Ovary (tissue), 9 donors: ENCODE measurements around the gene ZNF460. TPM values are rescaled to one million over a fixed set of nuclear protein-coding genes. Genes with fewer than 3 reads are reported as not detected.
"Not testable (repeated sequence)": the region's sequence is repeated elsewhere in the genome, so short reads cannot be mapped to it uniquely, and the experiment has no call there.

Experiments
- DNase-seq, 5 donors: peaks; one replicate each; pipeline ENCODE4 v3.0.0-alpha.2; 2019 to 2020
- H3K27ac ChIP-seq, 2 donors: fragments of 200-600 bp; one replicate each; pipeline versions ENCODE4 v1.5.1 to v1.8.0; 2019 to 2022
- H3K27me3 ChIP-seq: fragments of 200-600 bp; one replicate; pipeline ENCODE4 v1.8.0; 2022
- H3K36me3 ChIP-seq: fragments of 200-600 bp; sonication (generic); one replicate; pipeline ENCODE4 v1.5.1; 2019
- H3K4me1 ChIP-seq: one replicate; pipeline ENCODE4 v1.8.1; 2013; ENCODE audit warnings: mild to moderate bottlenecking, moderate library complexity; ENCODE audit not compliant: insufficient read depth
- H3K4me3 ChIP-seq: fragments of 200-600 bp; sonication (generic); one replicate; pipeline ENCODE4 v1.5.1; 2017
- H3K9me3 ChIP-seq, 2 donors: fragments of 200-600 bp in 1 of 2; sonication (generic) in 1 of 2; one replicate each; pipeline versions ENCODE4 v1.5.1 to v1.8.1; 2013 to 2019; ENCODE audit warnings: mild to moderate bottlenecking in 1 of 2, moderate library complexity in 1 of 2
- EP300 ChIP-seq: sonication (generic); formaldehyde crosslinking; IDR thresholded peaks from one replicate; pipeline ENCODE4 v1.6.1; 2017; ENCODE audit warnings: antibody characterized with exemption
- POLR2A ChIP-seq: fragments of 450-650 bp; IDR thresholded peaks from one replicate; pipeline ENCODE4 v1.6.1; 2017; ENCODE audit warnings: antibody characterized with exemption, mild to moderate bottlenecking, moderate library complexity
- WGBS, 3 donors: extraction: QIAGEN DNeasy Blood & Tissue Kit in 1 of 3; methylation state at CpG; one replicate each; pipeline versions ENCODE4 v1.1.5 to v1.1.7; 2013 to 2017; 5-methylcytosine and 5-hydroxymethylcytosine counted together
- intact Hi-C, 4 donors: fragments of 100-400 bp; cut with DNase I; formaldehyde crosslinking; loops; one replicate each; pipeline versions ENCODE4 v1.11.0 to v1.15.1; 2022 to 2023
- polyA plus RNA-seq, 2 donors: library from polyadenylated mRNA; stranded (reverse); fragments of 200-250 nt in 1 of 2; fragments of 350-450 nt in 1 of 2; fragmentation: Illumina TruSeq in 1 of 2; extraction: RNeasy Lipid Tissue Mini Kit (QIAGEN cat#74804) in 1 of 2; gene quantifications; one replicate each; pipeline ENCODE4 v1.2.3, GENCODE V29; 2013 to 2014
- total RNA-seq, 7 donors: library from RNA; depleted of rRNA in 2 of 7; stranded (reverse); fragments of >200 nt in 2 of 7; fragmentation: NEBNext Ultra II Directional in 3 of 7; extraction: Animal tissue kit (Norgen Biotek cat#: 25700) in 3 of 7; gene quantifications; one replicate each; pipeline versions ENCODE4 v1.1.0 to v1.2.4, GENCODE V29; 2016 to 2023
- TF ChIP-seq, protein P1 (sequence below), 3 donors: fragments of 450-650 bp in 2 of 3; fragments of 200-600 bp in 1 of 3; IDR thresholded peaks; one replicate each; pipeline versions ENCODE4 v1.5.1 to v1.8.0; 2016 to 2022; ENCODE audit warnings: antibody characterized with exemption in 3 of 3, mild to moderate bottlenecking in 1 of 3
- donor health status: DM: no; HTN: no; CAD: no; lungs with moderate emphysema.
- donor health status: DM: no; HTN: no; CAD: no.
- donor health status: Bipolar disorder and iron deficiency.
- donor health status: DM: yes; HTN: yes; CAD: no.
- donor health status: DM: no; HTN: no; CAD: no.
- donor health status: DM: yes; HTN: yes; CAD: no.

Gene ZNF460
- total and polyA plus RNA-seq, 9 donors = 3.0 to 103 (median 61.9) TPM

DNA sequence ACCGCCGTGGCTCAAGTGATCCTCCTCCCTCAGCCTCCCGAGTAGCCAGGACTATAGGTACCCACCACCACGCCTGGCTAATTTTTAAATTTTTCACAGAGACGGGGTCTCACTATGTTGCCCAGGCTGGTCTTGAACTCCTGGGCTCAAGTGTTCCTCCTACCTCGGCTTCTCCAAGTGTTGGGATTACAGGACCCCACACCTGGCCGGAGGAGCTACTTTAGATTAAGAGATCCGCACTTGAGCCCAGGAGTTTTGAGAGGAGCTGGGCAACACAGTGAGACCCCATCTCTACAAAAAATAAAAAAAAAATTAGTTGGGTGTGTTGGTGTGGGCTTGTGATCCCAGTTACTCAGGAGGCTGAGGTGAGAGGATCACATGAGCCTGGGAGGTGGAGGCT lies 9.0 kb upstream of the ZNF460 start:
- Histone ChIP-seq H3K27ac (no peak overlapping the region), H3K4me3 (no peak overlapping the region), H3K36me3 (no peaks in the 10 kb centered on the region), H3K4me1 (no peaks in the 10 kb centered on the region), H3K27me3 (no peaks in the 10 kb centered on the region), H3K9me3 (no peaks in the 10 kb centered on the region)
- WGBS, 3 donors = 95 to 97% (median 96%) methylated on average over 8 of the region's 8 CpGs
- intact Hi-C loops = no loop called here
- no peak for DNase-seq
- TF ChIP-seq, protein P1, sequence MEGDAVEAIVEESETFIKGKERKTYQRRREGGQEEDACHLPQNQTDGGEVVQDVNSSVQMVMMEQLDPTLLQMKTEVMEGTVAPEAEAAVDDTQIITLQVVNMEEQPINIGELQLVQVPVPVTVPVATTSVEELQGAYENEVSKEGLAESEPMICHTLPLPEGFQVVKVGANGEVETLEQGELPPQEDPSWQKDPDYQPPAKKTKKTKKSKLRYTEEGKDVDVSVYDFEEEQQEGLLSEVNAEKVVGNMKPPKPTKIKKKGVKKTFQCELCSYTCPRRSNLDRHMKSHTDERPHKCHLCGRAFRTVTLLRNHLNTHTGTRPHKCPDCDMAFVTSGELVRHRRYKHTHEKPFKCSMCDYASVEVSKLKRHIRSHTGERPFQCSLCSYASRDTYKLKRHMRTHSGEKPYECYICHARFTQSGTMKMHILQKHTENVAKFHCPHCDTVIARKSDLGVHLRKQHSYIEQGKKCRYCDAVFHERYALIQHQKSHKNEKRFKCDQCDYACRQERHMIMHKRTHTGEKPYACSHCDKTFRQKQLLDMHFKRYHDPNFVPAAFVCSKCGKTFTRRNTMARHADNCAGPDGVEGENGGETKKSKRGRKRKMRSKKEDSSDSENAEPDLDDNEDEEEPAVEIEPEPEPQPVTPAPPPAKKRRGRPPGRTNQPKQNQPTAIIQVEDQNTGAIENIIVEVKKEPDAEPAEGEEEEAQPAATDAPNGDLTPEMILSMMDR (IDR thresholded peaks at IDR 0.05) = no peak
- TF ChIP-seq EP300 = no peak
- no peak for TF ChIP-seq POLR2A

DNA sequence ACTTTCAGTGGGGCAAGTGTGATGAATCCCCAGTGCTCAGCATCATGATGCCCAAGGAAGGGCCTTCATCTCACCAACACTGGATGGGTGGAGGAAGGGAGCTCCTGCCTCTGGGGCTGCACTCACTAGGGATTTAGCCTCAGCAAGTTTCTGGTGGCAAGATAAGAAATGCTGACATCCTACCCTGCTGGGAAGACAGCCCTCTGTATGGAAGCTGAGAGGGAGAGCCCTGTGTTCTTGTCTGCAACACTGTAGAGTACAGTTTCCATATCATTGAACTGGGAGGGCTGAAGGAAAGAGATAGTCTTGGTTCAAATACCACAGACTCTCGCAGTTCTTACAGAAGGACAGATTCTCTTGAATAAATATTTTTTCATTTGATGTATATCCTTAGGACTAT lies 7.3 kb upstream of the ZNF460 start:
- H3K9me3 ChIP-seq = no peaks in the 10 kb centered on the region
- WGBS, 3 donors = 42 to 97% (median 93%) methylated on average over 1 of the region's 1 CpG
- H3K36me3 ChIP-seq = no peaks in the 10 kb centered on the region

DNA sequence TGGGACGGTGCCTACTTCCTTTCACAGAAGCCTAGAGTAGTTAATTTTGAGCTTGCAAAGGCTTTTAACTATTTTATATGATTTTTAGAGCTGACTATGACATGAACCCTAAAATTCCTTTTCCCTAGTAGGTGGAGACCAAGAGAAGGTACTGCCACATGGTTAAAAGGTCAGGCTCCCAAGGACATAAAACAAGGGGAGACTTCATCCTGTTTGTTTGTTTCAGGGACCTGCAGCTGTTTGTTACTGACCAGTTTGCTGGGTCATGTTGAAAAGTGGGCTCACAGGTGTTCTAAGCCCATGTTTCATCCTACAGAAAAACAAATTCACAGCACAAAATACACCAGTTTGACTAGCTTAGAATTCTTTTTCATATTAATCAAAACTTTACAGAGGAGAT lies 3.9 kb upstream of the ZNF460 start:
- intact Hi-C loops = no loop called here

More for the DNA sequence above, 7.3 kb upstream of the ZNF460 start:
- no peak for DNase-seq
- intact Hi-C loops = no loop called here
- TF ChIP-seq, protein P1 (IDR thresholded peaks at IDR 0.05) = no peak
- no peak for TF ChIP-seq EP300
- TF ChIP-seq POLR2A = no peak
- no peak overlapping the region for H3K4me3 ChIP-seq
- H3K27me3 ChIP-seq = no peaks in the 10 kb centered on the region
- no peaks in the 10 kb centered on the region for H3K4me1 ChIP-seq
- H3K27ac ChIP-seq = no peak overlapping the region

DNA sequence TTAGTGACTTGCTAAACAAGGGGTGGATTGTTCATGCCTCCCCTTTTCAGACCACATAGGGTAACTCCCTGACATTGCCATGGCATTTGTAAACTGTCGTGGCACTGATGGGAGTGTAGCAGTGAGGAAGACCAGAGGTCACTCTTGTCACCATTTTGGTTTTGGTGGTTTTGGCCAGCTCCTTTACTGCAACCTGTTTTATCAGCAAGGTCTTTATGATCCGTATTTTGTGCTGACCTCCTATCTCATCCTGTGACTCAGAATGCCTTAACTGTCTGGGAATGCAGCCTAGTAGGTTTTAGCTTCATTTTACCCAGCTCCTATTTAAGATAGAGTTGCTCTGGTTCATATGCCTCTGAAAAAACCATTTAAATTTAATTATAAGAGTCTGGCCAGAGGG lies 1.8 kb upstream of the ZNF460 start:
- H3K9me3 ChIP-seq, H3K27me3 ChIP-seq, H3K4me1 ChIP-seq, intact Hi-C loops, H3K36me3 ChIP-seq, DNase-seq, H3K27ac ChIP-seq, H3K4me3 ChIP-seq: not testable (repeated sequence)
- 14 to 64% (median 59%) methylated on average over 2 of the region's 2 CpGs for WGBS, 3 donors

More for the DNA sequence above, 3.9 kb upstream of the ZNF460 start:
- H3K9me3 ChIP-seq = no peaks in the 10 kb centered on the region
- H3K4me1 ChIP-seq = no peaks in the 10 kb centered on the region
- DNase-seq = no peak
- 52 to 60% (median 57%) methylated on average over 1 of the region's 1 CpG for WGBS, 3 donors
- no peak overlapping the region for H3K27ac ChIP-seq
- no peaks in the 10 kb centered on the region for H3K36me3 ChIP-seq
- H3K4me3 ChIP-seq = no peak overlapping the region
- no peaks in the 10 kb centered on the region for H3K27me3 ChIP-seq
- TF ChIP-seq, protein P1 (IDR thresholded peaks at IDR 0.05) = no peak
- TF ChIP-seq EP300 (no peak), POLR2A (no peak)

DNA sequence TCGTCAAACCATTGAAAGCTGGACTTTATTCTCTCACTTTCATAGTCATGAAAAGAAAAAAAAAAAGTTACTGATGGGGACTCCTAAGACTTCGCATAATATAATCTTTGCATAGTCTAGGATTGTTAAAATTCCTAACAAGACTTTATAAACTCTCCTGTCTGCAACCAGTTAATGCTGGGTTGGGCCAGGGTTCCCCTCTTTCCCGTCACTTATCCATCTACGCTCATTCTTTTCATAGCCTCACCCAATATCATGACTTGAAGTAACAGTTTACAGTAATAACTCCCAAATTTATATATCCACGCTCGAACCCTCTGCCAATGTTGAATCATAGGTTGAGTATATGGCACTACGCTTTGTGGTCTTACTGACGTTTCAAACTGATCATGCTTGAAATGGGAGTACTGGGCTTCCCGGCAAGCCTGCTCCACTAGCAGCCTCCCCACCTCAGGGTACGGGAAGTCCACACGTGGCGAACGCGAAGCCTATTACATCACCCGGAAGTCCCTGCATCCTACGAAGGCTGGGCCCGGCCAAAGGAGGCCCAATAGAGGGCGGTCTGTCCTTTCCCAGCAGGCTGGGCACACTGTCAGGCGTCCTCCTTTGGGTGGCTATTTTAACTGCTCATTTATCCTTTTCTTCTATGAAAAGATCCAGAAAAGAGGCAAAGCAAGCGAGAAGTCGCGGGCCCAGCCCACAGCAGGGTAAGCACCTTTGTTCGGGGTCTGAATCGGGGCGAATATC lies 694 bp upstream of the ZNF460 start:
- TF ChIP-seq POLR2A = peak; percentile 76
- TF ChIP-seq EP300 = peak; percentile 98
- TF ChIP-seq, protein P1 (IDR thresholded peaks at IDR 0.05) = peak in 1 of 3 donors; percentile 8
- peak; percentile 88 to 93 (median 90) for DNase-seq
- Histone ChIP-seq H3K4me1 (peaks cover 4% of the 10 kb centered on the region), H3K36me3 (no peaks in the 10 kb centered on the region), H3K4me3 (peak overlapping the region; percentile 99), H3K27me3 (no peaks in the 10 kb centered on the region), H3K9me3 (peaks cover 0 to 6% of the 10 kb centered on the region in 2 donors), H3K27ac (peak overlapping the region; percentile 91 to 96)
- WGBS, 3 donors = 3 to 5% (median 5%) methylated on average over 25 of the region's 25 CpGs
- intact Hi-C loops = loop anchor here in 2 of 4 donors (5.0 kb wide), 2 partner anchors 37 to 83 kb away; partner anchors contain the start of genes TRAPPC2B (in 1 of the 2), ZNF547 (in 1 of the 2) and ZNF805 (in 1 of the 2)
